Muscle of arm (tissue), 12 donors: ENCODE data around the gene ANO2. TPM values are rescaled to one million over a fixed set of nuclear protein-coding genes. Genes with fewer than 3 reads are reported as not detected.

Source experiments
- DNase-seq: peaks from one replicate; pipeline ENCODE4 v3.0.0-alpha.2; 2013
- polyA plus RNA-seq, 12 donors: library from polyadenylated mRNA; unstranded; fragments of 120-200 nt; gene quantifications; one replicate each; pipeline ENCODE4 v1.2.1, GENCODE V29; 2013; ENCODE audit not compliant: insufficient read length in 12 of 12

Gene ANO2
- polyA plus RNA-seq, 12 donors: 2.6 to 5.3 (median 4.5) TPM; not detected in 2

DNA sequence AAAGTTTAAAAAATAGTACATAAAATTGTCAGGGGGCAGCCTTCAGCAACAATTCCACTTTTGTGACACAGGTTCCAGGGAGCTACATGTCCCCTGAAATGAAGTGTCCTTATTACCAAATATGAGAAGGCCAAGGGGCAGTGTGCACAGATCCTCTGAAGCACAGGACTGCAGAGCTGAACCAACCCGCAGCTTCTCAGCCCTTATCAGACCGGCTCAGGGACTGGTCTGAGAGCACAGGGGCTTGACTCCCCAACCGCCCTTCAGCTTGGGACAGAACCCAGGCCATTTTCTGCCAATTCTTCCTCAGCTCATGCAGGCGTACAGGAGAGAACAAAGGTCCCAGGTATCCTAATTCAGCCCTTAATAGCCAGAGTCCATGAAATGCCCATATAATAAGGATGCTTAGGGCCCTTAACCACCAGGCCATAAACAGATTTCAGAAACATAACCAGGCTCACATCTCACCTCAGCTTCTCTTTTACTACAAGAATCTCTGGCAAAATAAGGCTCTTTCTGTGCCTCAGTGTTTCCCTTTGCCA, 221.3 kb downstream of the ANO2 start:
- no peak for DNase-seq

DNA sequence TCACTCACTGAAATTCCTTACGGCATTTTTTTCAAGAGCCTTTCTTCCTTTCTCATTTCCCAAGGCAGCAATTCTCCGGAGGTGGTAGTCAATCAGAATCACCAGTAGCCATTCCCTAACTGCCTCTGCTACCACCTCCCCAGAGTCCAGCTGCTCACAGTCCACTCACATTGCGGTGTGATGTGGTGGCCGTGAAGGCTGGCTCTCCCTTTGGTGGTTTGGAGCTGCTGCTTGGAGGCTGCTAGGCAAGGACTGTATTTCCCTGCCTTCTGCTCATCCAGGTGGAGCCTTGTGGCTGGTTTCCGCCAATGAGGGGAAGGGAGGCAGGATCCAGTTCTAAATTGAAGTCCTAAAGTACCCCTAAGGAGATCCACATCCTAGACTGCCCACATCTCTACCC, 222.0 kb downstream of the ANO2 start:
- DNase-seq: no peak

DNA sequence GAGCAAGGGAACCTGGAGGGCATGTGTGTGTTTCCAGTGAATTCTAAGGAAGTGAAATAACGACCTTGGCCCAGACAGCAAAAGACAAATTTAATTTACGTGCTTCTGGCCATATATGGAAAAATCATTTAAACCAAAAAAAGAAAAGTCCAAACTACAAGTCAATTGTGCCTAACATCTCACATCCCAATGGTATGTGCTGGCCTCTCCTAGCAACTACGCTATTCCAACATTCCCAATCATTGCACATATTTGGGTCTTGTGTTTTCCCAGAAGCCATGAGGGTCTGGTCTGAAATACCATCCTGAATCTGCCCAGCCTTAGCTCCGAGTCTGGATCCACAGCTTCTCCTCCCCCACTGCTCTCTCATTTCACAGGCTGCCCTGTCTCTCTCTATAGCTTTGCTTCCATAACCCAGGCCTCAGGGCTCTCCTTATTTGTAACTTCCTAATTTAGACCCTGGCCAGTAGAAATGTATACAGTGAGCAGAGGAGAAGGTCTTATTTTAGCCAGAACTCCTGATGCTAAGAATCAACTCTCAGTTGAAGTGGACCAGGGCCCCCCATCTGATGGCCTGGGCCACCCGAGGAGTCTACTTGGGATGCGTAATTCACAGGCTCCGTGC, 224.6 kb downstream of the ANO2 start:
- DNase-seq: no peak

DNA sequence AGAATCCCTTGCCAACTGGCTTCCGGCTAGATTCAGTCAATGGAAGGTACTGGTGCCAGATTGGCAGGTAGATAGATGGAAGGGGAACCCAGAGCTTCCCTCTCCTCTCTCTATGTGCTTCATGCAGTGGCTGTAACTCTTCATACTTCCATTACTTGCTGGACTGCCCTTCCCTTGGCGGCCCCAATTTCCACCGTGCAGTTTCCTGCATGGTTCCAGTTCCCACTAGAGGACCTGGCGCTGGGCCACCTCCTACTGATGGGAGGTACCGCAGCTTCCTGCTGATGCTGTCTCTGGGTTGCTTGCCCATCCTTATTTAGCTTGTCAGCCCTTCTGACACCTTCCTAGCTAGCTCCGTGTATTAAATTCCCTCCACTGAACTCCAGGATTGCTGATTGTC, 226.4 kb downstream of the ANO2 start:
- DNase-seq: no peak

DNA sequence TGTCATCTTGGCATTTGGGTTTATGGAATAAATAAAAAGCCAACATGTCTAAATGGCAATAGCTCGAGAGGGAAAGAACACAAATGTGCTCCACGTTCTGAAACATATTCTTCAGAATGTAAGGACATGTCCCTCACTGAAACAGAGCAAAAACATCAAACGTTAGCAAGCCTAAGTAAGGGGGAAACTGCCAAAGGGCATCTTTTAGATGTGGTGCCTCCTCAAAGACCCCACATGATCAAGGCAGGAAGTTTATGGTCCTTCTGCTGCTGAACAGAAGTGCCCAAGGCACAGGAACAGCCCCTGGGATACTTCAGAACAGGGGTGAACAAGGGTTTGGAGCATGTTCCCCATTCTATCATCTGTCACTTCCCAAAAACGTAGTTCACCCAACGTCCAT, 227.0 kb downstream of the ANO2 start:
- no peak for DNase-seq

DNA sequence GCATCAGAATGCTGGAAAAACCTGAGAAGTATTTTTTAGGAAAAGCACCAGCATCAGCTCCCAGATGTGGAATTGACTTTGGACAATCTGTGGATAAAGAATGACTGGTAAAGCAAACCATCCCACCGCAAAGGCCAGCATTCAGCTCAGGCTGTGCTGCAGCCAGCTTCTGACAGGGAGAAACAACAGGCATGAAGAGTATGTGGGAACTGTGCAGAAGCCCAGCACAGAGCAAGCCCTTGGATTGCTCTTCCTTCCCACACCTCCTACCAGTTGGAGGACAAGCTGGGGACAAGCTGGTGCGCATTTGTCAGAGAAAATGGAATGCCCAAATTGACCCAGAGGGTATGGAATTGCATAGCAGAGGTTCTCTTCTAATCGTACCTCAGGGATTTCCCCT, 228.1 kb downstream of the ANO2 start:
- no peak for DNase-seq

DNA sequence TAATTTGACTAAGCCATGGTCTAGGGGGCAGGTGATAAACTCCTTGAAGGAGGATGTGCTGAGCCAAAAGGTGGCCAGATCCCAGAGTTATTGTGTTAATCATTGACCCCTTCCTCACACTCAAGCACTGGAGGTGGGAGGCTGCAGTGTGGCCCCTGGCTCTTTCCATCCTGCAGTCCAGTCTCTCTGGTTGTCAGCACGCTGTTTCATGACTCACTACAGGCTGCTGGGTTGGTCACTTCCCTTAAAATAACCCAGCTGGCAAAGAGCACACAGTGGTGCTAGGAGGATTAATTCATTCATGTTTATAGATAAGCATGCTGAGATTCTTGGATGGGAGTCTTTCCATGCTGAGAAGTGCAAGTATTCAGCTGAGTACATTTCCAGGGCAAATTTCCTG, 228.9 kb downstream of the ANO2 start:
- no peak for DNase-seq

DNA sequence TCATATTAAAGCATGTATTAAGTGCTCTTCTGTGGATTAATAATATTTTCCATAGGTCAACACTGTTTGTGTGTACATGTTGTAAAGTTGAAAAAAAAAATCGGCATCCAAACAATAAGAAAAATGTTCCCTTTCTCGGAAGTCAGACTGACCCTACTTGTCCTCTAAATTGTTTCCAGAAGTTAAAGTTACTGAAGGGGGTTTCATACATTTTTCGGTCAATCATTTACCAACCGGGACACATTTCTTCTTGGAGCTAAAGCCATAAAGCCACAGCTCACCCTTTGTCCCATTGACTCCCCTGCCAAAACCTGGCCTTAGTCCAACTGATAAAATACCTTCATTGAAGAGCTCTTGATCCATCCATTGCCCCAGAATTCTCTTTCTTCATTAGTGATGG, 230.0 kb downstream of the ANO2 start:
- no peak for DNase-seq

DNA sequence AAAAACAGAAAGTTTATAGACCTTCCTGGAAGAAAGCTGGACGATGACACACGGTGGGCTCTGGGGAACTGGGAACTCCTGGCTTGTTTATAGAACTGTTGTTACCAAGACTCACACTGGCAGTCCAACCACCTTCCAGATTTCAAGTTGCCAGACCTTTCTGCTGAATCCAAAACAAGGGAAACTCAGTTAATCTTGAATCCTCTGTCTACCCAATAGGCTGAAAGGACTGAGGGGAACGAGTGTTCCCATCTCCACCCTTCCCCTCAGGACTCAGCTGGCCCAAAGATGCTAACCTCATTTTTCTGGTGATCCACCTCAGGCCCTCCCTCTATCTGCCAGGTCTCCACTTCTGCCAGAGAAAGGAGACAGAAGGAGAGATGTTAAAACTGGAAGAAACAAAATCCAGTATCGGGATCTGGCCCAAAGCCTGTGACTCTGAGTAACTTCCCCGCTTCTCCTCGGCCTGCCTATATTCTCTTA, 231.4 kb downstream of the ANO2 start:
- peak; percentile 23 for DNase-seq

DNA sequence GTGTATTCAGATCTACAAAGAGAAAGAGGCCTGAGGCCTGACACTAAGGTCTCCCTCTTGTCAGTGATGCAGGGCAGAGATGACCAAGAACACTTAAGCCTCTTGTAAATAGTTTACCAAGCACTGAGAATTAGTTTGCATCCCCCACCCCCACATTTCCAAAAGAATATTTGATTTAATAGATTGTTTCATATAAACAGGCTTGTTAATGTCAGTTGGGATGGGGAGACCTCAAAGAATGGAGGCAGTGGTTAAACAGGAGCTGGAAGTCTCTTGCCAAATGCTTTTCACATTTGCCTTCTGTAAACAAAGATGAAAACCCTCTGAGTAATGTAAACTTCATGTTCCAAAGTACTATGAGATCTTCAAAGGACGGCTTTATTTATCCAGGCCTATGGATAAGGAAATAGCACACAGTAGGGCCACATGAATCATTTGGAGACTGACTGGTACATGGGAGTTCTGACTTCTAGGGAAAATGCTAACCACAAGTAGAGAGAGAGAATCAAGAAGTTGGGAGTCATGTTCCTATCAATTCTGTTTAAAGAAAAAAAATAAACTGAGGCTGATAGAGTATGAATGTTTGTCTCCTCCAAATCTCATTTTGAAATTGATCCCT, 234.7 kb downstream of the ANO2 start:
- no peak for DNase-seq

DNA sequence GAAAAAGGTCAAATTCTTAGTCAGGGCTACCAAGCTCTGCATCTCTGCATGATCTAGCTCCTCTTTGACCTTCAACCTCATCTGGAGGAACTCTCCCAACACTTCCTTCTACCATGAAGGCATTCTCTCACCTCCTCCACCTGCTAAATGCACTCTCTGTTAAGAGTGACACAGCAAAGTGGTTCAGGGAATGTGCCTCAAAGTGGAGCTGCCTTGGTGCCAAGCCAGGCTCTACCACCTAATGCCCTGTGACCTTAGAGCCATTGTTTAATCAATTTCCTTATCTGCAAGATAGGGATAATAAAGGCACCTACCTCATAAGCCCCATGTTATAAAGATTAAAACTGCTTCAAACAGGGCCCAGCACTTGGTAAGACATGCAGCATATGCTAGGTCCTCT, 236.7 kb downstream of the ANO2 start:
- DNase-seq: no peak

DNA sequence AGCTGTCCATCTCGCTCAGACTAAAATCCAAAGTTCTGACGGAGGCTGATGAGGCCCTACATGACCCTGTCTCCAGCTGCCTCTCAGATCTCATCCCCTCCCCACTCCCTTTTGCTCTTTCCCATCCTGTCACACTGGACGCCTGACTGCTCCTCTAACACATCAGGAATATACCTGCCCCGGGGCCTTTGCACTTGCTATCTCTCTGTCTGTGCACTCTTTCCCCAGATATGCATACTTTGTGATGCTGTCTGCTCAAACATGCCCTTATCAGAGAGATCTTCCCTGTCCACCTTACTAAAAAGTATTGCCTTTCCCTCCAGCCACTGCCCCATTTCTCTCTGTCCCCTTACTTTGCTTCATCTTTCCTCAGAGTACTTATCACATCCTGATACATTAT, 238.8 kb downstream of the ANO2 start:
- no peak for DNase-seq

DNA sequence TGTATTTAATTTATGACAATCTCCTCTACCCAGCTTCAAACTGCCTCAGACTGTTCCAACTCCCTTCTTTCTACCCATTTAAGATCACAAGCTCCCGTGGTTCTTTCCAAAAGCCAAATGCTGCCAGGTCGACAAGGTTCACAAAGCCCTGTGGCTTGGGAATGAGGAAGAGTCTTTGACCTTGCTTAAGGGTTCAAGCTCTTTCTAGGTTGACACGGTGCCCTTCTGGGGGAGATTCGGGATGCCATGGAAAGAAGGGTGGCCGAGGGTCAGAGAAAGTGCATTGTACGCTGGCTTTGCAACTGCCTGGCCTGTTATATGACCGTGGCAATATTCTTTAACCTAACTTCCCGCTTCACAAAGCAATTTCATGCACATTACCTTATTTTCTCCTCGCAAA, 239.3 kb downstream of the ANO2 start:
- no peak for DNase-seq

DNA sequence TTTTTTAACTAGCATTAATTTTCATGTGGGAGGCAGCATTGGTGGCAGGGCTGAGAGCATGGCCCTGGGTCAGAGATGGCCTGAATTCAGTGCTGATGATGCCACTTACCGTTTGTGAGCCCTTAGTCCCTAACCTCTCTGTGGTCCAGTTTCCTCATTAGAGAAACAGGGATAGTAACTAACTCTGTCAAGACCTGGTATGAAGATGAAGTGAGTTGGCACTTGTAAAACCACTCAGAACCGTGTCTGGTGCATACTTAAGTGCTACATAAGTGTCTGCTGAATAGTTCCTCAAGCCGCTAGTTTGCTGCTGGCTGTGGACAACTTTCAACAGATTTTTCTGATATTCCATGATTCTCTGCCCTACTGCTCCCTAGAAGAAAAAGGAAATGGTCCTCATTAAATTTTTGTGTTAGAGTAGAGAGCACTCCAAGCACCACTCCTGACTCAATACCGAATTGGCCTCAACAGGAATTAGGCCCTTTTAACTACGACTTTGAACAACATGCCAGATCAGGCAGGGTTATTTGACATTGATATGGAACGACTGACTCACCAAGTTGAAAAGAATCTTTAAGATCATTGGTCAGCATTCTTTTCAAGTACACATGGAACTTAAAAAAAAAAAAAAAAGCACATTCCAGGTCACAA, 250.2 kb downstream of the ANO2 start:
- DNase-seq: no peak

DNA sequence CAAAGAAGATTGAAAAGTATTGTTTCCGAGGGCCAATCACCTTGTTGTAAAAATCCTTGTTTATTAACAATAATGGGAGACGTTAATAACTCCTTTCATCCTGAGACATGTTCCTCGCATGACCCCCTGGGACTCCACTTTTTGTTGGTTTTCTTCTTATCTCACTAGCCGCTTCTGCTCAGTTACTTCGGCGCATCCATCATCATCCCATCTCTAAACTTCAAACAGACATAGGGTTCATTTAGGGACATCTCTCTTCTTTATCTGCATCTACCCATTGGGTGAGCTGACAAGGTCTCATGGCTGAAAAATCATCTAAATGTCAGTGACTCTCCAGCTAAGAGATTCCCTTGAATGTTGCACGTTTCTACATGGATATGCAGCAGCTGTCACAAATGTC, 252.2 kb downstream of the ANO2 start:
- no peak for DNase-seq

DNA sequence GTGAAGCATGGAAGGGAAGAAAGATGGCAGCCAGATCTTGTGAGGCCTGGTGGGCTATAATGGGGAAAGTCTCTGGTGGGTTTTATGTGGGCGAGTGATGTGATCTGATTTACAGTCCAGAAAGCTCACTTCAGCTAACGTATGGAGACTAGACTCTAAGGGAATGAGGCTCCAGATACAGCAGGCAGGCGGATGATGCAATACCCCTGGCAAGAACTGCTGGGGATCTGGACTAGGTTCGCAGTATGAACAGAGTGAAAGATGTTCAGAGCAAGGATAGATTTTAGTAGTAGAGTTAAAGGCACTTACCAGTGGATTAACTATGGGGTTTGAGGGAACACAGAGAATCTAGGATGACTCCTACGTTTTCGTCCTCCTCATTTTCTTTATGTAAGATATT, 253.1 kb downstream of the ANO2 start:
- no peak for DNase-seq

DNA sequence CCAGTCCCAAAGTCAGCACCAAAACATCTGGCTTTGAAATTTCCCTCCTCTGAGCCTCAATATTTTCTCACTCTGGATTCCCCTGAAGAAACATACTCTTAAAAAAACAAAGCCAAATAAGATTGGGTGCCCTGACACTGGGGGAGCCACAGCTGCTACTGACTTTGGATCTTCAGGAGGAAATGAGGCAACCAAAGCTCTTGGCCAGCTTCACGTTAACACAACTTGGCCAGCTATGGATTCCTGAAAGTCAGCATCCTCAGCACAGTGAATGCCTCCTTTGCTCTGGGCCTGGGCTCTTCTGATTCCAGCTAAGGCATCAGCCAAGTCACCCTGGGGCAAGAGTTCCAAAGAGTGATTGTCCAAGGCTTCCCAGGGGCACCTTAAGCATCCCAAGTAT, 254.8 kb downstream of the ANO2 start:
- no peak for DNase-seq

DNA sequence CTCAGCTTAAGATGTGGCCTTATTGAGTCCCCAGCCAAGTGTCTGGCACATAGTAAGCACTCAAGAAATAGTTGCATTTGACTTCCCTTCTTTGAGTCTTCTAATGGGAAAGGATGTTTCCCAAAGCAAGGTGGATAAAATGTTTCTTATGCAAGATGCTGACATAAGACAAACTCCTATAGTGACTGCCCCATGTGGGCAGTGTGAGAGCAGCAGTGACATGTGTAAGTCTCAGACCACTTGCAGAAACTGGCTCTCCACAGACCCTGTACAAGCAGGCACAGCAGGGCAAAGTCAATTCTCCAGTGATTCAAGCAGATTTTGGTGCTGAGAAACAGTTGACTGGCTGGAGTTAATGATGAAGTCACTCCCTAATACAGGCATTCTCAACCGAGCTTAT, 255.3 kb downstream of the ANO2 start:
- no peak for DNase-seq

DNA sequence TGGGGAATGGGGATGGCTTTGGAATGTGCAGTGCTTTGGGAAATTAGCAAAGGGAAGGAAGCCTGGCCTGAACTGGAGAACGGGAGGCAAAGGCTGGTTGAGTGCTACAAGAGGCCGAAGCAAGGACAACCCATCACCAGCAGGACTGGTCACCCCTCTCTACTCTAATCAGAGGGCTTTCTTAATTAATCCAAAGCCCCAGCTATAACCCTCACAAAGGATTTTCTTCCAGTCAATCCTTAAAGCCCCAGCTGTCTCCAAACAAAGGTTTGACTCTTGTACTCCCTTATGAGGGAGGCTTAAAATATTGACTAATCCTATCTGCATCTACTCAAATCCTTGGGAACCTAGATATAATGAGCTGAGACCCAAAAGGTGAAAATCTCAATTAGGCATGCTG, 256.8 kb downstream of the ANO2 start:
- no peak for DNase-seq

DNA sequence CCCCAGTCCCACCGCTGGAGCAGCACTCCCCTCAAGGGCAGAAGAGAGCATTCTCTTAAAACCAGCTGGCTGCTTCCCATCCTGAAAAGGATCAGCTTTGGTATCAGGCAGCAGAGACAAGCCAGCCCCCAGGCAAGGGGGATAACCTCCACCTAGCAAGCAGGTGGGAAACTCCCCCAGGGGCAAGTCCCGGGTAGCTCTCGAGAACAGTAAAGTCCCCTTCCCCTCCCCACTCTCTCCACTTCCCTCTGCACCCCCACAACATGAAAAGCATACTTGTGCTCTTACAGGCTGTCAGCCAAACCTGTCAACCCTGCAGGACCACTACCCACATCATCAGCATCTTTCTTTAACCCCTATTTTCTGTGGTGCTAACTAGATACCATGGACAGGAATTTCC, 259.1 kb downstream of the ANO2 start:
- DNase-seq: no peak

DNA sequence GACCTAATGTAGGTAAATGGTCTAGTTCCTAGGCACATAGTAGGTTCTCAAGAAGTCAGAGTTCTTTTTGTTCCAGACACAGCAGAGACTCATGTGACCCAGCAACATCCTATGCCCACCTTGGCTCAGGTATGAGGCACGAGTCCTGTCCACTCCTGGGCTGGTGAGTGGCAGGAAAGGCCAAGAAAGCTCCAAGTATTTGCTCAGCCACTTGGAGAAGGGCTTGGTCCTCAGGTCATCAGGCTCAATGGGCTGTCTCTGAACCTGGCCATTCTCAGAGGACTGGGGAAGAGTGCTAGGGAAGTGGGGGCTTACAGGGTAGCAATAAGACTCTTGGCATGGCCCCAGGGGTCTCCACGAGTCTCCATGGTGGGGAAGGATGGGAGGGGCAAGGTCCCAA, 260.1 kb downstream of the ANO2 start:
- DNase-seq: no peak

DNA sequence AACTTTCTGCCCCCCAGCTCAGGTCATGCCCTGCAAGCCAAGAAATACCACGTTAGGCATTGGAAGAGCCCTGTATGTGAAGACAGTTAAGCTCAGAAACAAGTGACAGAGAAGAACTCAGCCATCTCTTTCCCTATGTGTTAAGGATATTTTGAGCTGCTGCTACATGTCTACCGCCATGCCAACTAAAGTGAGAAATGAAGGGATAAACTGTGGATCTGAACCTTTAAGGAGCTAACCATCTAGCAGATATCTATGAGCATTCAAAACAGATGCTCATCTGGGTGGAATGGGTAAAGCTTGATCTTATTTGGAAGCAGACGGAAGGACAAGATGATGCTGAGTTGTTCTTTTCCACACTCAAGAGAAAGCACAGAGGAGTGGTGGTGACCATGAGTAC, 262.5 kb downstream of the ANO2 start:
- DNase-seq: no peak

DNA sequence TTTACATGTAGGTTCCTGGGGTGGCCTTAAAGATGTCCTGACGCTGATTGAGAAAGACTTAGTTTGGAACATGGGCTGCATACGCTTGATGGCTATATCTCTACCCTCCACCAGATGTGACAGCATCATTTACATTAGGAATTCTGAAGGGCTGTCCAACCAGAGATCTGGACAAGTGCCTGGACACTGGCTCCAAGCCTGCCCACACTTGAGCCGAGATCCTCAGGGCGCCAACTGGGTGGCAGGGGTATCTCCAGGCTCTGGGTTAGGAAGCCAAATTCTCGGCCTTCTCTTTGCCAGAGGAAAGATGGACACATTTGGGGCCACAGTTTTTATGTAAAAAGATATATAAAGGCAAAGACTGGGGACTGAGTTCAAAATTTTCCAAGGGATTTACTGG, 266.9 kb downstream of the ANO2 start:
- DNase-seq: no peak
